ENCODE results near the gene HECTD4.
A peak's percentile ranks its signal among the peaks of the same experiment; 100 is the strongest.
"Not testable (repeated sequence)": the region's sequence is repeated elsewhere in the genome, so short reads cannot be mapped to it uniquely, and the experiment has no call there.

Gene HECTD4

GRCh38 chr12:112401903-112402498 lies 19.8 kb upstream of the HECTD4 start:
- DNase-seq = no peak

- DNase-seq = no peak
Observed at GRCh38 chr12:112401054-112401453, 18.8 kb upstream of the HECTD4 start.

- DNase-seq = no peak
Observed at GRCh38 chr12:112393328-112393727, 11.1 kb upstream of the HECTD4 start.

GRCh38 chr12:112389922-112390654 lies 7.9 kb upstream of the HECTD4 start:
- not testable (repeated sequence) for DNase-seq

- no peak for DNase-seq
Observed at GRCh38 chr12:112389228-112389627, 7.0 kb upstream of the HECTD4 start.

GRCh38 chr12:112386726-112387125 lies 4.5 kb upstream of the HECTD4 start:
- DNase-seq = no peak

- no peak for DNase-seq
Observed at GRCh38 chr12:112382866-112383265, 635 bp upstream of the HECTD4 start.

- DNase-seq = peak; percentile 39
Observed at GRCh38 chr12:112381406-112381882, 787 bp downstream of the HECTD4 start.

- DNase-seq = peak; percentile 41
Observed at GRCh38 chr12:112380663-112381405, 1.4 kb downstream of the HECTD4 start.

GRCh38 chr12:112375105-112375504 lies 7.1 kb downstream of the HECTD4 start:
- peak; percentile 15 for DNase-seq

GRCh38 chr12:112374166-112374740 lies 8.0 kb downstream of the HECTD4 start:
- no peak for DNase-seq

- no peak for DNase-seq
Observed at GRCh38 chr12:112370868-112371510, 11.2 kb downstream of the HECTD4 start.

- no peak for DNase-seq
Observed at GRCh38 chr12:112370199-112370598, 12.0 kb downstream of the HECTD4 start.

- DNase-seq = no peak
Observed at GRCh38 chr12:112368856-112369255, 13.4 kb downstream of the HECTD4 start.

GRCh38 chr12:112367965-112368364 lies 14.3 kb downstream of the HECTD4 start:
- DNase-seq = no peak

- no peak for DNase-seq
Observed at GRCh38 chr12:112362310-112362709, 19.9 kb downstream of the HECTD4 start.

GRCh38 chr12:112361271-112361670 lies 21.0 kb downstream of the HECTD4 start:
- no peak for DNase-seq

GRCh38 chr12:112359290-112359689 lies 22.9 kb downstream of the HECTD4 start:
- DNase-seq = no peak

- no peak for DNase-seq
Observed at GRCh38 chr12:112357214-112357613, 25.0 kb downstream of the HECTD4 start.

GRCh38 chr12:112354399-112354798 lies 27.8 kb downstream of the HECTD4 start:
- no peak for DNase-seq

GRCh38 chr12:112353393-112353792 lies 28.8 kb downstream of the HECTD4 start:
- no peak for DNase-seq

GRCh38 chr12:112352921-112353320 lies 29.3 kb downstream of the HECTD4 start:
- DNase-seq = no peak
